ENCODE results near the gene PRELID1.
"Not testable (repeated sequence)": the region's sequence is repeated elsewhere in the genome, so short reads cannot be mapped to it uniquely, and the experiment has no call there.

Gene PRELID1

GRCh38 chr5:177336603-177337494 lies 33.2 kb downstream of the PRELID1 start:
- DNase-seq (ENCODE audit: low spot score) = no peak

DNA sequence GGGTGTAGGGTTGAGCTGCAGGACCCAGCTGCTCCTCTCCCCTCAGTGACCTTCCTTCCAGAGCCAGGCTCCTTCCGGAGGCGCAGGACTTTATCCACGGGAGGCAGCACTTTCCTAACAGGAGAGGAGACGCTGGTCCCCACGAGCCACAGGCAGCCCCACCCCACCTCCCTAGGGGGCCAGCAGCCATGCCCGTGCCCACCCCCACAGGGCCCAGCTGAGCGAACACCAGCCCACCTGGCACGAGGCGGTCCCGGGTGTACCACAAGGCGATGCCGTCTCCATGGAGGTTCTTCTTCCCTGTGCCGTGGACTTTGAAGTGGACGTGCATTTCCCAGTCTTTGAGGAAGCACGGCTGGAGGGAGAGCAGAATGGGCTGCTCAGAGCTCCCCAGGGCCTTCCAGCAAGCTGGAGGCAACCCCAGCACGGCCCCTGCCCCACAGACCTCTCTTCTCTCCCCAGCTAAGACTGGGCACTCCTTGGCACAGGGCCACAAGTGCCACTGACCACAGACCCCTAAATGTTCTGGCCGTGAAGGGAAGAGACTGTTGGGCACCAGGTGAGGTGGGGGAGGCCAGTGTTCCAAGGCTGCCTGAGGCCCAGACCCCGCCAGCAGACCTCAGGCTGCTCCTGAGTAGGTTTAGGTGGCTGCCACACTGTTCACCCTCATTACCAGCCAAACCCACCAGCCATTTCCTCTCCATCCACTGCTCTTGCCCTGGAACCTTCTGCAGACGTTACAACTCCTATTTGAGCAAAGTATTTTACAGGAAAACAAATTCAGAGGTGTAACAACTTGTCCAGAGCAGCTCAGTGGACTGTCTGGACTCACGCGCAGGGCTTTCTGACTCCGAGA lies 34.9 kb downstream of the PRELID1 start:
- DNase-seq (ENCODE audit: low spot score) = no peak

- no peak for DNase-seq (ENCODE audit: low spot score)
Measured at GRCh38 chr5:177339107-177339638, 35.6 kb downstream of the PRELID1 start.

- DNase-seq (ENCODE audit: low spot score) = not testable (repeated sequence)
Measured at GRCh38 chr5:177343000-177343399, 39.4 kb downstream of the PRELID1 start.

GRCh38 chr5:177343777-177344176 lies 40.2 kb downstream of the PRELID1 start:
- no peak for DNase-seq (ENCODE audit: low spot score)

DNA sequence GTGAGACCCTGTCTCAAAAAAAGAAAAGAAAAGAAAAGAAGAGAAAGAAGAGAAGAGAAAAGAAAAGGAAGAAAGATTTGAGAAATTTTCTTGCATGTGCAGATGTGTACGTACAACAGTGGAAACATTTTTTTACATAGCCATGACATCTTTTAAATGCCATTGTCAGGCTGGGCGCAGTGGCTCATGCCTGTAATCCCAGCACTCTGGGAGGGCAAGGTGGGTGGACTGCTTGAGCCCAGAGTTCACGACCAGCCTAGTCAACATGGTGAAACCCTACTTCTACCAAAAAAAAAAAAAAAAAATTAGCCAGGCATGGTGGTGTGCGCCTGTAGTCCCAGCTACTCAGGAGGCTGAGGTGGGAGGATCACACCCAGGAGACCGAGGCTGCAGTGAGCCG lies 41.3 kb downstream of the PRELID1 start:
- no peak for DNase-seq (ENCODE audit: low spot score)

DNA sequence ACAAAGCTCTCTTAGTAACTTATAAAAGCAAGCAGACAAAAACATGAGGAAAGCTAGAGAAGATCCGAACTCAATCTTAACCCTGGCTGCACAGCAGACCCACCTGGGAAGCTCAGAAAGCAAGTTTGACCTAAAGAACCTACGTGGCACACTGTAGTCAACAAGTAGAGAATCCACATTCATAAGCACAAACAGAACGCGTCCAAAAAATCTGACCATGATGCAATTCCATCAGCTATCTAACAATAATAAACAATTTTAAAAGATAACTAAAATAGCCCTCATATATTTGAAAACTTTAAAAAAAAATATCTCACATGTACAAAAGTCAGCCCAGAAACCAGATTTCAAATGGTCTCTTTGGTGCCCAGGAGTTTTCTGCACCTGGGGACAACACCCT lies 43.2 kb downstream of the PRELID1 start:
- no peak for DNase-seq (ENCODE audit: low spot score)

DNA sequence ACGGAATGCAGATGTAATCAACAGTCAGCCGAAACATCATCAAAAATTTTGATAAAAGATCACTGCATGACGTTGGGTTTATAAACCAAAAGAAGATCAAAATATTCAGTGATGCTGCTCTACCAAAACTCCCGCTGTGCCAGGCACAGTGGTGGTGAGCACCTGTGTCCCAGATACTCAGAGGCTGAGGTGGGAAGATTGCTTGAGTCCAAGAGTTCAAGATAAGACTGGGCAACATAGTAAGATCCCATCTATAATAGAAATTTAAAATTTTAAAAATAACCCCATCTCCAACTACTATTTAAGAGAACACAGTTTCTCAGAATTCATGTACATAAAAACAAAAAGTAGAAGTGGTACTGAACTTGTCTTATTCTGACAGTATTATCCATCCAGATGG lies 44.1 kb downstream of the PRELID1 start:
- DNase-seq (ENCODE audit: low spot score) = no peak

- no peak for DNase-seq (ENCODE audit: low spot score)
Measured at GRCh38 chr5:177349362-177349647, 45.7 kb downstream of the PRELID1 start.

- DNase-seq (ENCODE audit: low spot score) = no peak
Measured at GRCh38 chr5:177349762-177350161, 46.2 kb downstream of the PRELID1 start.

DNA sequence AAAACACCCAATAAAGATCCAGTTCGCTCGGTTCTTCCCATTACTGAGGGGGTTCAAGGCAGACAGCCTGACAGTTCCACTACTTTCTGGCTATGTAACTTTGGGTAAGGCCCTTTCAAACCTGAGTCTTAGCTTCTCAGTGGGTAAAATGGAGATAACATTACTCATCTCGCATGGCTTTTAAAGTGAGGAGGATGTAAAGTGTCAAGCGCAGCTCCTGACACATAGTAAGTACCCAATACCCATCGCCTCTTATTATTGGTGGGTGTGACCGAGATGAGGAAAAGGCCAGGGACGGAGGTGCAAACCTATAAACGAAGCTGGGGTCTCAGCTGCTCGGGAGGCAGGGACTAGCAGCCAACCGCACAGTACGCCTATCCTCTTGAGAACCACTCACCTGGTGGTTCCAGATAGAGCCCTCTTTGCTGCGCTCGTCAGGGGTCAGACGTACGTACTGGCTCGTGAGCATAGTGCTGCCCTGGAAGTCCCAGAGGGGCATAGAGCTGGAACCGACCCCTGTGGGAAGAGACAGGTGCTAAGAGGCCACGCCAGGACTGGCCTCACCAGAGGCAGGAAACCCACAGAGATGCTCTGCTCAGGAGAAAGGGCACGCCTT lies 47.3 kb downstream of the PRELID1 start:
- DNase-seq (ENCODE audit: low spot score) = peak; percentile 71

DNA sequence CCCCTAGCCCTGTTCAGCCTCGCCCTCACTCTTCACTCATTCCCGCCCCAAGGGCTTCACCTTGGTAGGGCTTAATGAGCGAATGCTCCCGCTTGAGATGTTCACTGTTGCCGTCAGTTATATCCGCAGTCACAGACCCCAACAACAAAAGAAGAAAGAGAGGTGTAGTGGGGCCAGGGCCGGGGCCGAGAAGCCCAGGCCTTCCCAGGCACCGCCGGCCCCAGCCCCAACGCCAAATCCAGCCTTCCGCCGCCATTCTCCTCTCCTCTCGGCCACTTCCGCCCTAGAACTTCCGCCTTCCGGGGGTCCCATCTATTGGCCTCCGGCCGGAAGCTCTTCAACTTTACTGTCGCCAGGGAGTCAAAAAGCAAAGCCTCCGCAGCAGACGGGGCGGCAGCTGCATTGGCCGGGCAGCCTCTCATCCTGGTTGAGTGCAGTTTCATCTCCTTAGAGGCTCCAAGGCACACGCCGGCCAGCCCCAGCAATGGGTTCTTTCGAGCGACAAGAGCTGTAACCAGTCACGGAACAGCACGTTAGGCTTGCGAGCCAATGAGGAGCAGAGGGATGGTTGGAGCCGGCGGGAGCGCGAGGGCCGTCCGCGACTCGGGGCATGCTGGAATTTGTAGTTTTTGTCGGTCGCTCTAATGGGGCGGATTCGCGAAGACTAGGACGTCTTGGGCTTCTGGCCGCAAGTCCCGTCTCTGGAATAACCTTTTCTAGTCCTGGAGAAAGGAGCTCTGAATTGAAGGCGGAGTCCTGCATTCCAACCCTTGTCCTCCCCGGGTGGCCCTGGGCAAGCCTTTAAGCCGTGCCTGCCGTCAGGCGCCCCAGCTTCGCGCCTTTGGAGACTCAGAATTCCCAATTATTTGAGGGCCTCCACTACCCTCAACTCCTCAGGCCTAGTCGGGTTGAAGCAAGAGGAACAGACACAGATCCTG lies 48.1 kb downstream of the PRELID1 start, which contains the start of gene LMAN2:
TSS of gene LMAN2 (minus strand) at position 277 of the 938 bp plus-strand sequence. CDS start at position 256, 21 bp downstream.
- DNase-seq (ENCODE audit: low spot score) = peak; percentile 94

- no peak for DNase-seq (ENCODE audit: low spot score)
Measured at GRCh38 chr5:177353093-177353492, 49.5 kb downstream of the PRELID1 start.

DNA sequence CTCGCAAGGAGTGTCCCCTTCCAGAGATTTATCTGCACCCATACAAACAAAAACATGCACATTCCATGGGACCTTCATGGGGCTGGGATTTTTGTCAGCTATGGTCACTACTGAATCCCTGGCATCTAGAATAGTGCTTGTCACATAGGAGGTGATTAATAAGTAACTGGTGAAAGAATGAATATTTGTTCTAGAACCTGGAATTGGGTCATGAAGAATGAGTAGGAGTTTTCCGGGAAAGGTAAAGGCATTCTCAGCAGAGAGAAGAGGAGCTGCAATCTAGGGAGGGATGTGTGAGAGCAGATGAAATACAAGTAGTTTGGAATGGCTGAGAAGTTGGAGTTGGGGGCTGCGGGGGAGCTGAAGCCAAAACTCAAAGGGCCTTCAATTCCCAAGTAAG lies 50.7 kb downstream of the PRELID1 start:
- DNase-seq (ENCODE audit: low spot score) = no peak

DNA sequence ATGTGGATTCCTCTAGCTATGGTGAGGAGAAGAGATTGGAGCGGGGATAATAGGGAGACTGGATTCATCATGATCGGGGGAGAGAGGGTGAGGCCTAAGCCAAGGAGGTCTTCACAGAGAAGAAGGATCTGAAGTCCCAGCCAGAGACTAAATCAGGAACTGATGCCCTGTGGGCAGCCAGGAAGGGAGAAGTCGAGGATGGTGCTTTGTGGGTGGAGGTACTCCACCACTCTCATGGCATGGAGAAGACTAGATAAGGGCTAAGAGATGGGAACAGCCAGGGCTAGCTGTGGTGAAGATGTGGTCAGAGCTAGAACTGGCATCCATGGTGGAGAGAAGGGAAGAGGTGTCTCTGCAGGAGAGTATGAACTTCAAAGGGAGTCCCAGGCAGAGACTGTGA lies 51.1 kb downstream of the PRELID1 start:
- DNase-seq (ENCODE audit: low spot score) = no peak

DNA sequence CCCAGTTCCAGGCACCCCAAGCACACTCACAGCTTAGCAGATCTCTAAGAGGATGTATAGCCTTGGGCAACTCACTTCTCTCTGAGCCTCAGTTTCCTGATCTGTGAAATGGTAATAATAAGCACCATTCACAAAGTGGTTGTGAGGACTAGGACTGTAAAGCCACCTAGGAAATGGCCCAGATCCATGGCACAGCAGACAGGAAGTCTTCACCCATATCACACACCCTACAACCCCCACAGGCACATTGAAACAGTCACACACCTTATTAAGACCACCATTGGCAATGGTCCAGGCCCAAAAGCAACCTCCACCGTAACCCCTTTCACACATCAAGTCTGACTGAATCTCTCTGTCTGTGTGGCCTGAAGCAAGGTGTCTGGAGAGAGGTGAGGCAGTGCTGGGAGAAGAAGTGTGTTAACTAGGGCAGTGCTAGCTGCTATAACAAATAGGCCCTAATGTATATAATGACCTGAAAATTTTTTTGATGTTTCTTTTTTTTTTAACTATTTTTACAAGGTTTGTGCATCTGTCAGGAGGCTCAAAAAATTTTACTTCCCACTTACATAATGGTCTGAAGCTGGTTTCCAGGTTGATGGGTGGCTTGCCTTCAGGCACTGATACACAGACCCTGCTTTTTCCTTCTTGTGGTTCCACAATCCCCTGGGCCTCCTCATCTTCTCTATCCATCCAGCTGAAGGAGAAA lies 51.7 kb downstream of the PRELID1 start:
- DNase-seq (ENCODE audit: low spot score) = no peak

DNA sequence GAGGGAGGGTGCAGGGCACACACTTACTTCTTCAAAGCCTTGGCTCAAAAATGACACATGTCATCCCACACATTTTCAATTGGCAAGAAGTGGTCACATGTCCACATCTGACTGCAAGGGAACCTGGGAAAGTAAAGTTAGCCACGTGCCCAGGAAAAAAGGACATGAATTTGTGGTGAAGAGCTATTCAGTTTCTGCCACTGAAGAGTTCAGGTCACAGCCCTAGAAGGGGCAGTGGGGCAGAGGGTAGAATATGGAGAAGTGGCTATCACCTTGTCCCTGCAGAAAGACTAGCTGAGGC lies 52.2 kb downstream of the PRELID1 start:
- DNase-seq (ENCODE audit: low spot score) = no peak
